Liver (tissue), 3 donors: ENCODE data around the gene ZNF618.

Source experiments
- CTCF ChIP-seq: fragments of 150-350 bp; IDR thresholded peaks from 2 replicates; pipeline ENCODE4 v1.5.1; 2017; ENCODE audit warnings: improper control_type of control experiment, low read depth, low read length; ENCODE audit not compliant: missing input control
- GABPA ChIP-seq, 2 donors: IDR thresholded peaks in 1 of 2; conservative IDR thresholded peaks in 1 of 2; 2 replicates each; pipeline ENCODE4 v1.6.1; 2016; ENCODE audit warnings: antibody characterized with exemption in 2 of 2, mild to moderate bottlenecking in 1 of 2, moderate library complexity in 1 of 2
- HNF4G ChIP-seq: IDR thresholded peaks from 2 replicates; pipeline ENCODE4 v1.6.1; 2016; ENCODE audit warnings: antibody characterized with exemption
- donor health status: healthy.
- donor health status: healthy.

GRCh38 chr9:113886933-113887332 lies 10.8 kb downstream of the ZNF618 start:
- no peak for TF ChIP-seq CTCF
- TF ChIP-seq HNF4G = no peak
- no peak for TF ChIP-seq GABPA (IDR thresholded peaks at IDR 0.05 in 1 of 2, conservative IDR thresholded peaks at IDR 0.05 in 1 of 2)
